ENCODE results near the gene FOLR2. TPM values are rescaled to one million over a fixed set of nuclear protein-coding genes. Genes with fewer than 3 reads are reported as not detected.
"Not testable (repeated sequence)": the region's sequence is repeated elsewhere in the genome, so short reads cannot be mapped to it uniquely, and the experiment has no call there.

Gene FOLR2
- total RNA-seq, 1 experiment from 2014 or later, result not detected

DNA sequence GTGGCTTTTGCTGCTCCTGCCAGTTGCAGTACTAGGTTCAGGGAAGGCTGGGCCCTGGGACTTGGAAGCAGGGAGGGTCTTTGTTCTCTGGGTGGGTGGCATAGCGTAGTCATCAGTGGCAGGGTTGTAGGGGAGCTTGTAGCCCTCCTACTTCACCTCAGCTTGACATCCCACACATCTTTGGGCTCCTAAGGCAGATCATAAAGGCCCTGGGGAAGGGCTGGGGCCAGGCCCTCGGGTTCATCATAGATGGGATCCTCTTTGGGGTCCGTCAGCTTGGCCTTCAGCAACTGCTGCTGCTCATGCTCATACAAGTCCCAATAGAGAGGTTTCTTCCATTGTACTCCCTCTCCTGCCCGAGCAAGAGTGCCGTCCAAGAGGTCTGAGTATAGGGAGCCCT lies 33.4 kb downstream of the FOLR2 start:
- in situ Hi-C loops (cut with HindIII; ENCODE audit: low pct_unique_long_range_greater_than_20kb, low sequenced_read_pairs), result no loop called here
- DNase-seq (ENCODE audit: low read depth, low spot score), result no peak

DNA sequence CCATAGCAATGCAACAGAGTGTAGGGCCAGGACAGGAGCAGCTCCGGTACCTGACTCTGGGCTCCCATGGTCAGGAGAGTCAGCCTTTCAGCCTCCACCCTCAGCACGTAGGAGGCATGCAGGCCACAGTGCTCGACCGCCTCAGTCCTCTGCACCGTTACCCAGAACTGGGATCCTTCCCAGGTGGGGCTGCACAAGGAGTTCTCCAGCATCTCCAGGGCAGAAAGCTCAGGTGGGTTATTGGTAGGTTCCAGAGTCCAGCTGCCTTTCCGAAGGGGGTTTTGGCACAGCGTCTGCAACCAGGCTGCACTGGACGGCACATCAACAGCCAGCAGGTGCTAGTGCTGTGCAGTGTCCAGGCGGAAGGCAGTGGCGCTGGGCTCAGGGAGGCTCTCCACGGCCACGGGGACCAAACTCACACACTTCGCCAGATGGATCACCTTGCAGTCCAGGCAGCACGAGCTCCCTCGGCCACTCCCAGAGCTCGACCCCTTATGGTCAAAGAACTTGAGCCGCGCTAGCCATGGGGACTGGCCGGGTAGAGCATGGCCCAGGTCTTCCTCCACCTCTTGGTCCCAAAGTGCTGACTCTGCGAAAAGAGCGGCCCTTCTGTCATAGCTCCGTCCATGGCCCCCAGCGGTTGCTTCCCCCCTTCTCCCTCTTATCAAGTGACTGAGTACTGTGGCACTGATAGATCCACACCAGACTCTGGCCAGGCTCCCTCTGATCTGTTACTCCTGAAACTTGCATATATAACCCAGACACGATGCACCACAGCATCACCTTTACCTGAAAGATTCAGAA lies 34.3 kb downstream of the FOLR2 start:
- no peak for DNase-seq (ENCODE audit: low read depth, low spot score)
- in situ Hi-C loops (cut with HindIII; ENCODE audit: low pct_unique_long_range_greater_than_20kb, low sequenced_read_pairs), result no loop called here

DNA sequence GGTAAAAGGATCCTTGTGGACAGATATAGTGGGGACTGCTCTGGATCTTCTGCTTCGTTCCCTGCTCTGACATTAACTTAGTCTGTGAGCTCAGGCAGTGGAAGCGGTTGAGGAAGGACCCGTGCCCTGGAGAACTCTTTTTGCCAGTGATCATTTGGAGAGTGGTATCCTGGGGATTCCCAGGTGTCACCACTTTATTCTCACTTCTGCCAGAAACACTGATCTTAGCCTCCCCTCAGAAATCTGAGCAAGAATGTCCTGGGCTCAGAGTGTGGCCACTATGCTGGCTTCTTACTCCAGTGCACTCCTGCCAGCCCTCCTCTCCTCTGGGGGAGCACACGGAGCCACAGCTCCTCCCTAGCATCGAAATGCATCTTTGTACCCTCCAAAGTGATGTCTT lies 35.0 kb downstream of the FOLR2 start:
- in situ Hi-C loops (cut with HindIII; ENCODE audit: low pct_unique_long_range_greater_than_20kb, low sequenced_read_pairs), result no loop called here
- no peak for DNase-seq (ENCODE audit: low read depth, low spot score)

DNA sequence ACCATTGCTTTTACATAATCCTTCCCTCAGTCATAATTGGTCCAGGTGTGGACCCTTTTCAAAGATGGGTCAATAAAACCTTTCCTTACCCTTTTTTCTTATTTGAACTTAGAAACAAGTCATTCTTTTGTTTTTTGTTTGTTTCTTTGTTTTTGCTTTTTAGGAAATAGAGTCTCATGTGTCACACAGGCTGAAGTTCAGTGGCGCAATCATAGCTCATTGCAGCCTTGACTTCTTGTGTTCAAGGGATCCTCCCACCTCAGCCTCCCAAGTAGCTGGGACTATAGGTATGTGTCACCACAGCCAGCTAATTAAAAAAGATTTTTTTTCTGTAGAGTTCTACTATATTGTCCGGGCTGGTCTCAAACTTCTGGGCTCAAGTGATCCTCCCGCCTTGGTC lies 36.8 kb downstream of the FOLR2 start:
- in situ Hi-C loops (cut with HindIII; ENCODE audit: low pct_unique_long_range_greater_than_20kb, low sequenced_read_pairs), result no loop called here

DNA sequence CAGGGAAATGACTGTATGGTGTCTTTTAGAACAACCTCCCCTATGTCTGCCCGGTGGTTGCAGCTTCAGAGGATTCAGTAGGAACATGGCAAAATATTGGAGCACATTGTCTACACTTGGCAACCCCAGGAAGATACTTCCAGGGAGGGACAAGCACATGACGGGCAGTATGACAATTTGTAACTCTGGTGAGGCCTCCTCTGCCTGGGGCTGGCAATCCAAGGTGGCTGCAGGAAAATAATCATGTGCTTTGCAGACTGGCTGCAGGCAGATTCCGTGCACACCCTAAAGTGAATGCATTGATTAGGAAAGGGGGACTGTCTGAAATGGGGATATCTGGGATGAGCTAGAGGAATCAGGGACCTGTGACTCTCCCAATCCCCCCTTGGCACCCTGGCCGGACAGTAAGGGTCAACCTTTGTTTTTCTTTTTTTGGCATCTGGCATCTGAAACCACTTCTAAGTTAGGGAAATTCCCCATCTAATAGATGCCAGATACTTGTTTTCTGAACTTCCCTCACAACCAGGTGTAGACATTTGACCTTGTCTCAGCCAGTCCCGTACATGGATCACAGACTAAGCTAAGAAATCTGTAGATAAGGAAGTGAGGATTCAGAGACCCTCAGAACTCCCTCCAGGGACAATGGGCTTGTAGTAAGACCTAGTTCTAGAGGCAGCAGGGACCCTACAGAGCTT lies 37.9 kb downstream of the FOLR2 start:
- in situ Hi-C loops (cut with HindIII; ENCODE audit: low pct_unique_long_range_greater_than_20kb, low sequenced_read_pairs), result no loop called here
- DNase-seq (ENCODE audit: low read depth, low spot score), result no peak

More for the DNA sequence above, 36.8 kb downstream of the FOLR2 start:
- DNase-seq (ENCODE audit: low read depth, low spot score), result no peak

DNA sequence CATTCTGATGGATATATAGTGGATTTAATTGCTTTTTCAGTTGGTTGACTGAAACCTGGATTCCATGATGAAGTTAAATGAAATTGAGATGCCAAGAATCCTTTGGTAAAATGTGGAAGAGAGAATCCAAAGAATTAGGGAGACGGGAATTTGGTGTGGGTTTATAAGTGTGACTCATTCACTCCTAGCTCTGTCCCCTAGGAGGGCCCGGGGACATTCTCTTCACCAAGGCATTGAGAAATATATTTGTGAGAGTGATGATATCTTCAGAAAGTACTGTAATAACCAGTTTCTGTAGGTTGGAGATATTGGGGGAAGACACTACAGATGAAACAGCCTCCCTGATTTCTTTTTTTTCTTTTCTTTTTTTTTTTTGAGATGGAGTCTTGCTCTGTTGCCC lies 41.0 kb downstream of the FOLR2 start:
- in situ Hi-C loops (cut with HindIII; ENCODE audit: low pct_unique_long_range_greater_than_20kb, low sequenced_read_pairs), result no loop called here
- no peak for DNase-seq (ENCODE audit: low read depth, low spot score)

DNA sequence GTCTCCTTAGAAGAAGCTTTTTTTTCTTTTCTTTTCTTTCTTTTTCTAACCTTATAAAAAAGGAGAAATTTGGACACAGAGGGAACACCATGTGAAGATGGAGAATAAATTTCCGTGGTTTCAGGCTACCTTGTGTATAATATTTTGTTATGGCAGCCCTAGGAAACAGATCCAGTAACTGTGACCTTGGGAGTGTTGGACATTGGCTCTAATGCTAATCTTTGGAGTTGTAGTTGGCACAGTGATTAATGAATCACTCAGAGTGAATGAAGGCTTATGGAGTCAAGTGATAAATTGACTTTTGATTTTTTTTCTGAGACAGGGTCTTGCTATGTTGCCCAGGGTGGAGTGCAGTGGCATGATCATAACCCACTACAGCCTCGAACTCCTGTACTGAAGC lies 42.9 kb downstream of the FOLR2 start:
- in situ Hi-C loops (cut with HindIII; ENCODE audit: low pct_unique_long_range_greater_than_20kb, low sequenced_read_pairs), result no loop called here
- no peak for DNase-seq (ENCODE audit: low read depth, low spot score)

DNA sequence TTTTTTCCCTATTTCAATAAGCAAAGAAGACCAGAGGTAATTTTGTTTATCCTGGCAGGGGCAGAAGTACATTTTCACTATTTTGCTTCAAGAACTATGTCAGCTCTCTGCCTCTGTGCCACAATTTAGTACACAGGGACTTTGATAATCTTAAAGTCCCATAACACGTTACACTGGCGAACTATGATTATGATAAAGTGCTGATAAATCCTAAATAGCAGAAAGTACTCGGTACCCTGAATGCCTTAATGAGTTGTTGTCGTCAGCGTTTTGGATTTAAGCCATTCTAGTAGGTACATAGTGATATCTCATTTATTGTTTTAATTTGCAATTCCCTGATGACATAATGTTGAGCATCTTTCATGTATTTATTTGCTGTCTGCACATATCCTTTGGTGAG lies 44.0 kb downstream of the FOLR2 start:
- no peak for DNase-seq (ENCODE audit: low read depth, low spot score)
- in situ Hi-C loops (cut with HindIII; ENCODE audit: low pct_unique_long_range_greater_than_20kb, low sequenced_read_pairs), result loop anchor here (10.0 kb wide), 1 partner anchor 84 kb away; no protein-coding TSS in a partner anchor

DNA sequence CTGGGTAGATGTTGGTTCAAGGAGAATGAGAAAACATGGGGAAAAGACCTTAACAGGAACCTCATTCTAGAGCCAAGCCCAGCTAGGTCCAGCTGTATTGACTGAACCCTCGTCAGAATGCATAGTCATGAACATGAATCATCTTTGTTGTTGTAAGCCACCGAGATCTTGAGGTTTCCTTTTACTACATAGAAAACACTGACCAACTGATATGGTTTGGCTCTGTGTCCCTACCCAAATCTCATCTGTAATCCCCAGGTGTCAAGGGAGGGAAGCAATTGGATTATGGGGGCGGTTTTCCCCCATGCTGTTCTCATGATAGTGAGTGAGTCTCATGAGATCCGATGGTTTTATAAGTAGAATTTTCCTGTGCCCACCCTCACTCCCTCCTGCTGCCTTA lies 46.8 kb downstream of the FOLR2 start:
- in situ Hi-C loops (cut with HindIII; ENCODE audit: low pct_unique_long_range_greater_than_20kb, low sequenced_read_pairs), result loop anchor here (10.0 kb wide), 1 partner anchor 81 kb away; no protein-coding TSS in a partner anchor
- no peak for DNase-seq (ENCODE audit: low read depth, low spot score)

DNA sequence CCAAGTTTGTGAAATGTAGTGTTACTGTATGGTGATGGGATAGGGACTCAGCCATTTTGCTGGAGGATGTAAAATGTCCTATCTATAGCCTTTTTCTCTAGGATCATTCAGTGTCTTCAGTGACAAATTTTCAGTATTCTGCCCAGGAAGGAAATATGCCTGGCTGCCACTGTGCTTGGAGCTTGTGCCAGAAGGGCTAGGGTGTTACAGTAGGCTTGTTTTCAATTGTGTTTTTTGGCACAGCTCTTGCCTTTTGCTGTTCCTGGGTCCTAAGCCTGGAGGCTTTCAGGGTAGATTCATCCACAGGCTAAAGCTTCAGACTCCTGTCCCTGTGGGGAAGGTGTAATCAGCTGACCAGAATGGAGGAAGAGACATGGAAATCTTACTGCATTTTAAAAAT lies 49.4 kb downstream of the FOLR2 start:
- in situ Hi-C loops (cut with HindIII; ENCODE audit: low pct_unique_long_range_greater_than_20kb, low sequenced_read_pairs), result loop anchor here (10.0 kb wide), 1 partner anchor 79 kb away; no protein-coding TSS in a partner anchor
- no peak for DNase-seq (ENCODE audit: low read depth, low spot score)

DNA sequence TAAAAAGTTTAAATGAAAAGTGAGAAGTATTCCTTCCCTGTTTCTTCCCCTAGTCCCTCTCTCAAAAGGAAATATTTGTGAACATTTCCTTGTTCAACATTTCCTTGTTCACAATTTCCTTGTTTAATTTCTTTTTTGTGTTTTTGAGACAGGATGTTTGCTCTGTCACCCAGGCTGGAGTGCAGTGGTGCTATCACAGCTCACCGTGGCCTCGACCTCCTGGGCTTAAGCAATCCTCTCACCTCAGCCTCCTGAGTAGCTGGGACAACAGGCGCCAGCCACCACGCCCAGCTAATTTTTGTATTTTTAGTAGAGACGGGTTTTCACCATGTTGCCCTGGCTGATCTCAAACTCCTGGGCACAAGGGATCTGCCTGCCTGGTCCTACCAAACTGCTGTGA lies 50.4 kb downstream of the FOLR2 start:
- in situ Hi-C loops (cut with HindIII; ENCODE audit: low pct_unique_long_range_greater_than_20kb, low sequenced_read_pairs), result loop anchor here (10.0 kb wide), 1 partner anchor 78 kb away; no protein-coding TSS in a partner anchor
- not testable (repeated sequence) for DNase-seq (ENCODE audit: low read depth, low spot score)

DNA sequence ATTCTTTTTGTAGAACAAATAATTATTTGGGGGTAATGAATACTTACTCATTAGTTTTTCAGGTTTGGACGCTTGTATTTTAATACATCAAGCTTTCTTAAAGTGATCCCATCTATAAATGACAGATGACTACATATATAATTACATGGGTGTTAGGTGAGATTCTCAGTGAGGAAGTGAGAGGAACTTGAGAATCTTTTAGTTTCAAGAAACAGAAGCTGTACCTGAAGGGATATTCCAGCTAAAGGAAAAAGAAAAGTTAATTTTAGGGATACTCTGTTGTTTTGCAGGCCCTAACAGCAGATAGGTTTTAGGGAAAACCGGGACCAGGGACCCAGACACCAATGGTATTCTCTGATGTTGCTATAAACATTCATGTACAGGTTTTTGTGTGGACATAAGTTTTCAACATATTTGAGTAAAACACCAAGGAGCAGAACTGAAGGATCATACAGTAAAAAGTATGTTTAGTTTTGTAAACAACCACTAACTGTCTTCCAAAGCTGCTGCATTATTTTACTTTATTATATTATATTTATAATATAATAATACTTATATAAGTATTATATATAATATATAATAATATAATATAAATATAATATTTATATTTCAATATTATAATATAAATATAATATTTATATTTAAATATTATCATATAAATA lies 51.5 kb downstream of the FOLR2 start:
- in situ Hi-C loops (cut with HindIII; ENCODE audit: low pct_unique_long_range_greater_than_20kb, low sequenced_read_pairs), result loop anchor here (10.0 kb wide), 1 partner anchor 77 kb away; no protein-coding TSS in a partner anchor
- no peak for DNase-seq (ENCODE audit: low read depth, low spot score)

Other genes with a start within 250 kb of the FOLR2 start
- gene IL18BP, start 217.9 kb upstream of the FOLR2 start, total RNA-seq (2014; rRNA removed; shearing (Covaris generic)), result 1.6 and 2.6 TPM in 2 replicates
- gene NUMA1, start 136.3 kb upstream of the FOLR2 start, total RNA-seq (2014; rRNA removed; shearing (Covaris generic)), result 118 and 144 TPM in 2 replicates
- gene LRRC51, start 135.9 kb upstream of the FOLR2 start, total RNA-seq (2014; rRNA removed; shearing (Covaris generic)), result 7.7 and 18.3 TPM in 2 replicates
- 279 and 297 TPM in 2 replicates for gene LAMTOR1, start 113.5 kb upstream of the FOLR2 start, total RNA-seq (2014; rRNA removed; shearing (Covaris generic))
- not detected in 2 replicates for gene TOMT, start 110.9 kb upstream of the FOLR2 start, total RNA-seq (2014; rRNA removed; shearing (Covaris generic))
- 30.3 and 30.6 TPM in 2 replicates for gene ANAPC15, start 104.1 kb upstream of the FOLR2 start, total RNA-seq (2014; rRNA removed; shearing (Covaris generic))
- gene FOLR3, start 81.1 kb upstream of the FOLR2 start, total RNA-seq (2014; rRNA removed; shearing (Covaris generic)), result not detected in 2 replicates
- gene FOLR1, start 24.7 kb upstream of the FOLR2 start, total RNA-seq (2014; rRNA removed; shearing (Covaris generic)), result not detected in 2 replicates
- 105 and 121 TPM in 2 replicates for gene INPPL1, start 8.0 kb downstream of the FOLR2 start, total RNA-seq (2014; rRNA removed; shearing (Covaris generic))
- not detected in 2 replicates for gene PHOX2A, start 27.4 kb downstream of the FOLR2 start, total RNA-seq (2014; rRNA removed; shearing (Covaris generic))
- gene CLPB, start 217.7 kb downstream of the FOLR2 start, total RNA-seq (2014; rRNA removed; shearing (Covaris generic)), result 66.8 and 68.4 TPM in 2 replicates